K562 (cell line): ENCODE results near the gene SLC26A2. TPM values are rescaled to one million over a fixed set of nuclear protein-coding genes. Genes with fewer than 3 reads are reported as not detected.

Experiments
- CBFA2T2 ChIP-seq: fragments of 450-650 bp; conservative IDR thresholded peaks from 2 replicates; pipeline ENCODE4 v1.6.1; 2017; ENCODE audit warnings: mild to moderate bottlenecking
- CCNT2 ChIP-seq: IDR thresholded peaks from 2 replicates; pipeline ENCODE4 v1.6.1; 2011; ENCODE audit warnings: borderline replicate concordance, low read depth, mild to moderate bottlenecking, moderate library complexity, mixed read lengths, low read length; ENCODE audit not compliant: insufficient read length; ENCODE audit errors: extremely low read depth
- CXXC5 ChIP-seq: fragments of 250-450 bp; sonication (Bioruptor Pico); IDR thresholded peaks from 2 replicates; pipeline ENCODE4 v1.8.0; 2022; ENCODE audit warnings: inconsistent platforms, mild to moderate bottlenecking, moderate library complexity
- E2F5 ChIP-seq: sonication (generic); formaldehyde crosslinking; IDR thresholded peaks from 2 replicates; pipeline ENCODE4 v1.8.0; 2022; ENCODE audit warnings: mild to moderate bottlenecking, missing genetic modification reagents
- EP300 ChIP-seq: IDR thresholded peaks from 2 replicates; pipeline ENCODE4 v1.6.1; 2012; ENCODE audit warnings: low read length, improper control_type of control experiment
- FOXK1 ChIP-seq: sonication (generic); formaldehyde crosslinking; IDR thresholded peaks from 2 replicates; pipeline ENCODE4 v1.8.0; 2022; ENCODE audit warnings: missing genetic modification reagents, mild to moderate bottlenecking, borderline replicate concordance
- HDAC2 ChIP-seq: fragments of 450-650 bp; IDR thresholded peaks from 2 replicates; pipeline ENCODE4 v1.6.1; 2016; ENCODE audit warnings: mild to moderate bottlenecking
- HINFP ChIP-seq: fragments of 450-650 bp; conservative IDR thresholded peaks from 2 replicates; pipeline ENCODE4 v1.6.1; 2016; ENCODE audit warnings: missing genetic modification characterization, low read depth, mild to moderate bottlenecking, control low read depth, missing compliant biosample characterization
- HMGN3 ChIP-seq: IDR thresholded peaks from 2 replicates; pipeline ENCODE4 v1.6.1; 2011; ENCODE audit warnings: borderline replicate concordance, low read depth, mild to moderate bottlenecking, mixed read lengths, low read length; ENCODE audit not compliant: insufficient read length; ENCODE audit errors: extremely low read depth
- KLF16 ChIP-seq: IDR thresholded peaks from 2 replicates; pipeline ENCODE4 v1.6.1; 2016; ENCODE audit warnings: antibody characterized with exemption
- MAX ChIP-seq: sonication (generic); formaldehyde crosslinking; IDR thresholded peaks from 2 replicates; pipeline ENCODE4 v1.9.0; 2022; ENCODE audit warnings: mild to moderate bottlenecking, missing genetic modification reagents
- MCM5 ChIP-seq: fragments of 450-650 bp; IDR thresholded peaks from 2 replicates; pipeline ENCODE4 v1.6.1; 2016; ENCODE audit warnings: low read depth
- NCOR1 ChIP-seq: fragments of 450-650 bp; IDR thresholded peaks from 2 replicates; pipeline ENCODE4 v1.6.1; 2016; ENCODE audit warnings: mild to moderate bottlenecking, moderate library complexity
- NR3C1 ChIP-seq: sonication (generic); formaldehyde crosslinking; IDR thresholded peaks from 2 replicates; pipeline ENCODE4 v1.8.1; 2022; ENCODE audit warnings: missing genetic modification reagents
- PKNOX1 ChIP-seq: fragments of 450-650 bp; IDR thresholded peaks from 2 replicates; pipeline ENCODE4 v1.6.1; 2016
- SAP30 ChIP-seq: fragments of 200-600 bp; sonication (generic); IDR thresholded peaks from 2 replicates; pipeline ENCODE4 v1.6.1; 2012; ENCODE audit warnings: borderline replicate concordance, low read depth, mild to moderate bottlenecking, moderate library complexity, low read length, control low read depth, inconsistent platforms; ENCODE audit not compliant: insufficient read depth, poor library complexity, severe bottlenecking
- SNIP1 ChIP-seq: fragments of 450-650 bp; IDR thresholded peaks from 2 replicates; pipeline ENCODE4 v1.7.1; 2017; ENCODE audit warnings: low read depth, mild to moderate bottlenecking
- SOX6 ChIP-seq: fragments of 450-650 bp; IDR thresholded peaks from 2 replicates; pipeline ENCODE4 v1.6.1; 2014; ENCODE audit warnings: mild to moderate bottlenecking
- SRSF3 ChIP-seq: fragments of 200-400 bp; formaldehyde crosslinking; IDR thresholded peaks from 2 replicates; pipeline ENCODE4 v1.6.1; 2016; ENCODE audit warnings: mild to moderate bottlenecking, low read length, moderate library complexity; ENCODE audit not compliant: insufficient read depth
- SUPT5H ChIP-seq: fragments of 450-650 bp; IDR thresholded peaks from 2 replicates; pipeline ENCODE4 v1.6.1; 2016
- TCF7L2 ChIP-seq: fragments of 150-350 bp; IDR thresholded peaks from 2 replicates; pipeline ENCODE4 v1.6.1; 2016; ENCODE audit warnings: low read depth, mild to moderate bottlenecking, low read length, moderate library complexity
- WHSC1 ChIP-seq: IDR thresholded peaks from one replicate; pipeline ENCODE4 v1.6.1; 2012; ENCODE audit warnings: low read length, control low read depth, inconsistent platforms
- XRCC5 ChIP-seq: fragments of 200-400 bp; formaldehyde crosslinking; IDR thresholded peaks from 2 replicates; pipeline ENCODE4 v1.6.1; 2017; ENCODE audit warnings: low read depth, mild to moderate bottlenecking, low read length
- ZNF263 ChIP-seq: sonication (generic); formaldehyde crosslinking; IDR thresholded peaks from 2 replicates; pipeline ENCODE4 v1.8.0; 2022; ENCODE audit warnings: mild to moderate bottlenecking, missing genetic modification reagents, borderline replicate concordance
- ZNF551 ChIP-seq: fragments of 250-450 bp; sonication (Bioruptor Pico); IDR thresholded peaks from 2 replicates; pipeline ENCODE4 v1.5.0; 2021; ENCODE audit warnings: mild to moderate bottlenecking, moderate library complexity
- ZZZ3 ChIP-seq: fragments of 450-650 bp; IDR thresholded peaks from 2 replicates; pipeline ENCODE4 v1.6.1; 2016; ENCODE audit warnings: antibody characterized with exemption, mild to moderate bottlenecking, moderate library complexity
- polyA plus RNA-seq, 8 experiments: library from polyadenylated mRNA; depleted of rRNA in 4 of 8; stranded (reverse) in 5 of 8; unstranded in 3 of 8; fragments of >200 nt; fragmentation: Nextera tagmentation in 2 of 8; fragmentation: Illumina TruSeq in 1 of 8; extraction: Ambion mirVana in 2 of 8; extraction: Trizol in 1 of 8; gene quantifications; 2 replicates each; pipeline versions ENCODE4 v1.2.1 to v1.2.3, GENCODE V29; 2011 to 2014; ENCODE audit warnings: inconsistent platforms in 1 of 8, missing spikeins in 1 of 8
- total RNA-seq, 7 experiments: library from RNA; depleted of rRNA in 6 of 7; stranded (reverse); fragments of >200 nt in 6 of 7; fragmentation: Illumina TruSeq in 2 of 7; extraction: Trizol in 2 of 7; gene quantifications; 2 replicates each; pipeline versions ENCODE4 v1.2.1 to v1.2.3, GENCODE V29; 2011 to 2021; ENCODE audit warnings: low replicate concordance in 1 of 7

The SLC26A2 gene
- total and polyA plus RNA-seq, 9 of the 15 experiments (the other 6 are each of a cell fraction or from before 2014, with no cell fraction given), result 1.1 to 6.3 (median 3.6) TPM

GRCh38 chr5:150026682-150027172 is 66.2 kb downstream of the SLC26A2 start (continued):
- TF ChIP-seq ZNF263 (CRISPR knock-in tag), result no peak
- no peak for TF ChIP-seq XRCC5
- TF ChIP-seq HINFP (tag), result no peak
- no peak for TF ChIP-seq CCNT2
- TF ChIP-seq SRSF3, result no peak
- no peak for TF ChIP-seq SNIP1
- no peak for TF ChIP-seq ZZZ3
- no peak for TF ChIP-seq FOXK1 (CRISPR knock-in tag)
- peak; percentile 17; the same call in 1 of the 2 replicates for TF ChIP-seq PKNOX1
- no peak for TF ChIP-seq WHSC1
- 0 out of 2 replicates have a peak, but pooled peaks have one; percentile 34 for TF ChIP-seq CXXC5 (CRISPR knock-in tag)
- TF ChIP-seq E2F5 (CRISPR knock-in tag), result no peak
- TF ChIP-seq ZNF551 (CRISPR knock-in tag), result no peak
- TF ChIP-seq SAP30, result no peak
- peak; percentile 87 for TF ChIP-seq NCOR1
- peak; percentile 75; the same call in 1 of the 2 replicates for TF ChIP-seq EP300
- TF ChIP-seq HMGN3, result no peak
- no peak for TF ChIP-seq MCM5
- TF ChIP-seq HDAC2, result no peak
- peak; percentile 84; the same call in 1 of the 2 replicates for TF ChIP-seq KLF16
- no peak for TF ChIP-seq TCF7L2
- 0 out of 2 replicates have a peak, but pooled peaks have one; percentile 26 for TF ChIP-seq MAX (CRISPR knock-in tag)
- no peak for TF ChIP-seq SUPT5H
- TF ChIP-seq SOX6, result peak; percentile 42; the same call in 1 of the 2 replicates
- peak; percentile 92 for TF ChIP-seq CBFA2T2
- no peak for TF ChIP-seq NR3C1 (CRISPR knock-in tag)
